ENCODE data around the gene CAVIN3. TPM values are rescaled to one million over a fixed set of nuclear protein-coding genes. Genes with fewer than 3 reads are reported as not detected.

The CAVIN3 gene
- total RNA-seq, 1 donor = 142 TPM

GRCh38 chr11:6303661-6304060, 16.6 kb downstream of the CAVIN3 start:
- TF ChIP-seq, protein P1, sequence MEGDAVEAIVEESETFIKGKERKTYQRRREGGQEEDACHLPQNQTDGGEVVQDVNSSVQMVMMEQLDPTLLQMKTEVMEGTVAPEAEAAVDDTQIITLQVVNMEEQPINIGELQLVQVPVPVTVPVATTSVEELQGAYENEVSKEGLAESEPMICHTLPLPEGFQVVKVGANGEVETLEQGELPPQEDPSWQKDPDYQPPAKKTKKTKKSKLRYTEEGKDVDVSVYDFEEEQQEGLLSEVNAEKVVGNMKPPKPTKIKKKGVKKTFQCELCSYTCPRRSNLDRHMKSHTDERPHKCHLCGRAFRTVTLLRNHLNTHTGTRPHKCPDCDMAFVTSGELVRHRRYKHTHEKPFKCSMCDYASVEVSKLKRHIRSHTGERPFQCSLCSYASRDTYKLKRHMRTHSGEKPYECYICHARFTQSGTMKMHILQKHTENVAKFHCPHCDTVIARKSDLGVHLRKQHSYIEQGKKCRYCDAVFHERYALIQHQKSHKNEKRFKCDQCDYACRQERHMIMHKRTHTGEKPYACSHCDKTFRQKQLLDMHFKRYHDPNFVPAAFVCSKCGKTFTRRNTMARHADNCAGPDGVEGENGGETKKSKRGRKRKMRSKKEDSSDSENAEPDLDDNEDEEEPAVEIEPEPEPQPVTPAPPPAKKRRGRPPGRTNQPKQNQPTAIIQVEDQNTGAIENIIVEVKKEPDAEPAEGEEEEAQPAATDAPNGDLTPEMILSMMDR (IDR thresholded peaks at IDR 0.05; ENCODE audit: insufficient read depth, low read depth, low read length) = no peak
- no peak for DNase-seq (ENCODE audit: low read depth)
- H3K4me3 ChIP-seq (ENCODE audit: low read depth, low read length) = no peak overlapping the region

GRCh38 chr11:6301096-6301495, 19.2 kb downstream of the CAVIN3 start:
- DNase-seq (ENCODE audit: low read depth) = no peak
- TF ChIP-seq, protein P1 (IDR thresholded peaks at IDR 0.05; ENCODE audit: insufficient read depth, low read depth, low read length) = no peak
- no peak overlapping the region for H3K4me3 ChIP-seq (ENCODE audit: low read depth, low read length)

GRCh38 chr11:6300325-6300724, 20.0 kb downstream of the CAVIN3 start:
- DNase-seq (ENCODE audit: low read depth) = peak; percentile 25
- TF ChIP-seq, protein P1 (IDR thresholded peaks at IDR 0.05; ENCODE audit: insufficient read depth, low read depth, low read length) = no peak
- no peak overlapping the region for H3K4me3 ChIP-seq (ENCODE audit: low read depth, low read length)

DNA sequence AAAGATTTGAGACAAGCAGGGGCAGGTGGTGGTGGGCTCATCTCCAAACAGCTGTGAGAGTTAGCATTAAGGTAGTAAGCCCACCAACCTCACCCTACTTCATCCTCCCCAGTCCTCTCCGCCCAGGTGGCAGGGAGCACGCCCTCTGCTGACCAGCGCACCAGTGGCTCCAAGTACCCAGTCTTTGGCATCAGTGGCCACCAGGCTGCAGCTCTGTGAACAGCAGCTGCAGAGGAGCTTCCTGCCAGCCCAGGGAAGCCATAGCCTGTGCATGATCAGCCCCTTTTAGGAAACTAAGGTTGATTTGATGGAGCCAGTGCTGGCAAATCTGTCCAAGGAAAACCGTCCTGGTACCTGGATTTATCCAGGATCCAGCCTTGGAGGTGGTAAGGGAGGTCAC, 21.7 kb downstream of the CAVIN3 start:
- H3K4me3 ChIP-seq (ENCODE audit: low read depth, low read length) = no peak overlapping the region
- TF ChIP-seq, protein P1 (IDR thresholded peaks at IDR 0.05; ENCODE audit: insufficient read depth, low read depth, low read length) = peak; percentile 83
- DNase-seq (ENCODE audit: low read depth) = peak; percentile 52

DNA sequence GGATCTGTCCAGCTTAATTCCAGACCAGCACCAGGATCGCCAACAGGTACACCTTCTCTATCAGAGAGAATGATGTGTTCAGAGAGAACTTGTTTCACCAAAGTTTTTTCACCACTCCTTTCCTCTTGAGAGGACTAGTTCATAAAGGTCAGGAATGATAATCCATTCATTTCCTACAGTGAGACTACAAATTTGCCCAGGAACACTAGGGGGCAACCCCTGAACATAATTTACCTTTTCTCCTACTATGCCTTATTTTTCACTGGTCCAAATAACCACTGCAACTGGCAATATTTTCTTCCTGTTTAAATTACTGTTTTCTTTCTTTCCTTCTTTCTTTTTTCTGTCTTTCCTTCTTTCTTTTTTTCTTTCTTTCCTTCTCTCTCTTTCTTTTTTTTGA, 22.5 kb downstream of the CAVIN3 start:
- no peak overlapping the region for H3K4me3 ChIP-seq (ENCODE audit: low read depth, low read length)
- peak; percentile 20 for DNase-seq (ENCODE audit: low read depth)
- TF ChIP-seq, protein P1 (IDR thresholded peaks at IDR 0.05; ENCODE audit: insufficient read depth, low read depth, low read length) = peak; percentile 51

GRCh38 chr11:6285019-6285418, 35.3 kb downstream of the CAVIN3 start:
- DNase-seq (ENCODE audit: low read depth) = no peak
- H3K4me3 ChIP-seq (ENCODE audit: low read depth, low read length) = no peak overlapping the region
- TF ChIP-seq, protein P1 (IDR thresholded peaks at IDR 0.05; ENCODE audit: insufficient read depth, low read depth, low read length) = no peak

DNA sequence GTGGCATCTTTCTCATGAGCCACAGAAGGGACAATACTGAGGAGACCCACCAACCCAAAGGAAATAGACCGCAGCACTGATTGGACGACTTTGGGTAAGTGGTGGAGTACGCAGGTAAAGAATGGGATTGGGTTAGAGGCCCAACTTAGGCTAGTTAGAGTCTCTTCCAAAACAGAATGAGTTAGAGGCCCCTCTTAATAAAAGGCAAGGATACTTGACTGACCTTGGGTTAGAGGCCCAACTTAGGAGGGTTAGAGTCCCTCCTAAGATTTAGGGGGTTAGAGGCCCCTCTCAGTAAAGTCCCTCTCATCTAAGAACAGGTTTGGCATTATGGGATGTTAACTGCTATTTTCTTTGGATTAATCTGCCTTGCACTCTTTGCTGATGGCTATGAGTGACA, 36.1 kb downstream of the CAVIN3 start:
- H3K4me3 ChIP-seq (ENCODE audit: low read depth, low read length) = no peak overlapping the region
- no peak for DNase-seq (ENCODE audit: low read depth)
- TF ChIP-seq, protein P1 (IDR thresholded peaks at IDR 0.05; ENCODE audit: insufficient read depth, low read depth, low read length) = no peak

All from fibroblast of villous mesenchyme (primary cell).